COR-L47 (cell line): ENCODE data around the gene PSRC1.

Source experiments
- DNase-seq: peaks from one replicate; lab custom pipeline; 2025; lab: John Stamatoyannopoulos, UW

PSRC1 gene

DNA sequence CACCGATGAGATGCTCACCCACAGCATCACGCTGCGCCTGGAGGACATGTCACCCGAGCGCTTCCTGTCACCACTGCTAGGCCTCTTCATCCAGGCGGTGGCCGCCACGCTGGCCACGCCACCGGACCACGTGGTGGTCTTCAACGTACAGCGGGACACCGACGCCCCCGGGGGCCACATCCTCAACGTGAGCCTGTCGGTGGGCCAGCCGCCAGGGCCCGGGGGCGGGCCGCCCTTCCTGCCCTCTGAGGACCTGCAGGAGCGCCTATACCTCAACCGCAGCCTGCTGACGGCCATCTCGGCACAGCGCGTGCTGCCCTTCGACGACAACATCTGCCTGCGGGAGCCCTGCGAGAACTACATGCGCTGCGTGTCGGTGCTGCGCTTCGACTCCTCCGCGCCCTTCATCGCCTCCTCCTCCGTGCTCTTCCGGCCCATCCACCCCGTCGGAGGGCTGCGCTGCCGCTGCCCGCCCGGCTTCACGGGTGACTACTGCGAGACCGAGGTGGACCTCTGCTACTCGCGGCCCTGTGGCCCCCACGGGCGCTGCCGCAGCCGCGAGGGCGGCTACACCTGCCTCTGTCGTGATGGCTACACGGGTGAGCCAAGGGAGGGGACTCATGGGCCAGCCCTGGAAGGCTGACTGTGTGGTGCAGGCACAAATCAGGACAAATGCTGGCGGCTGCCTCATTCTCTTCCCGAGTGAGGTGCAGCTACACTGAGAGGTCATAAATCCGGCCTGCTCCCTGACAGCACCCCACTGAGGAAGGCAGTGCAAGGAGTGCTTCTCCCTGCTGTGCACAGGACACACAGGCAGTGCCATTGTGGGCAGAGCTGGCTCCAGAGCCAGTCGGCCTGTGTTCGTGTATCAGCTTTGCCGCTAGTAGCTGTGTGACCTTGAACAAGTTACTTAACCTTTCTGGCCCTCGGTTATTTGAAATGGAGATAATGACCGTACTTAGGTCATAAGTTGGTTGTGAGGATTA is 24.2 kb downstream of the PSRC1 start:
- DNase-seq = no peak

GRCh38 chr1:109257682-109258421 is 25.1 kb downstream of the PSRC1 start:
- peak; percentile 6 for DNase-seq

DNA sequence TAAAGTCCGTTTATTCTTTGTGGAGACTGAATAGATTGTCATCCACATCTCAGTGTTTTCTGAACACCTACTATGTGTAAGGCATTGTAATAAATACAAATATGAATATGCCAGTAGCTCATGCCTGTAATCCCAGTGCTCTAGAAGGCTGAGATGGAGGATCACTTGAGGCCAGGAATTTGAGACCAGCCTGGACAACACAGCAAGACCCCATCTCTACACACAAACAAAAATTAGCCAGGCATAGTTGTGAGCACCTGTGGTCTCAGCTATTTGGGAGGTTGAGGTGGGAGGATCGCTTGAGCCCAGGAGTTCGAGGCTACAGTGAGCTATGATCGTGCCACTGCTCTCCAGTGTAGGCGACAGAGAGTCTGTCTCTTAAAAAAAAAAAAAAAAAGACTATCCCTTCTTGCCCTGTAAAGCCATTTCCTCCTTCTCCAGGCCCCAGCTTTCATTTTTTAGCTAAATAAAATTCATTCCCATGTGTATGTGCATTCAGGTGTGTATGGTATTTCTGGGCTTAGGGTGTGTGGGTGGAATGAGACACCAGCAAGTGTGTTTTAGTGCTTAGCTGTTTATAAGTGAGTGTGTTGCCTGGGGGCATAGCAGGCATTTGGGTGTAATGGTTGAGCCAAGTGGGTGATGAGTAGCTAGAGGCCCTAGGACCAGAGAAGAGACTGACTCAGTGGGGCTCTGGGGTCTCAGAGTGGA is 25.8 kb downstream of the PSRC1 start:
- DNase-seq = no peak

DNA sequence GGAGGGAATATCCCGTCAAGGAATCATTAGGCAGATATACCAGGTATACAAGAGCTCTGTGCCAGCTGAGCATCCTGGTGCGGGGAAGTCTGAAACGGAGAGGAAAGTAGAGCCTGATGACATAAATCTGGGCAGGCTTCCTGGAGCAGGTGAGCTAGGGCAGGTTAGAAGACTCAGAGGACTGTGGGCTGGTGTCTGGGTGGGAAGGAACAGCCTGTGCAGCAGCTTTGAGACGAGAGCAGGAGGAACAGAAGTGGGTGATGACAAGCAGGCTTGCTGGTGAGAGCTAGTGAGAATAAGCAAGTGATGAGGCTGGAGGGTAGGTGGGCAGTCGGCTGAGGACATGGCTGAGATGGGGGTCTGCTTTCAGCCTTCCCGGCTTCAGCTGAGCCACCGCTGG is 26.9 kb downstream of the PSRC1 start:
- DNase-seq = no peak

DNA sequence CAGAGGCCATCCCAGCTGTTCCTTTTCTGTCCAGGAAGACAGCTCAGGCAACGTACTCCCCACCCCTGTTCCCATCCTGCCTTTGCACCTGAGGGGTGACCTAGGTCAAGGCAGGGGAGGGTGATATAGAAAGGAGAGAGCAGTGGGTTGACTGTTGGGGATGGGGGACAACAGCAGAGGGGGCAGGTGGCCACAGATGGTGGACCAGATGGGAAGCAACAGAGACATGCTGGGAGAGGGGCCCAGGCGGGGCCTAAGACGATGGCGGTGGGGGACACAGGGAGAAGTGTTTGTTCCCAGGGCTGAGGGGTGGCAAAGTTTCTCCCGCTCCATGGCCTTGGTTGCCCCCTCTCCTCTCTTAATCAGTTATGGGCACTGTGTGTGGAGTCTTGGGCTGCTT is 27.3 kb downstream of the PSRC1 start:
- no peak for DNase-seq

DNA sequence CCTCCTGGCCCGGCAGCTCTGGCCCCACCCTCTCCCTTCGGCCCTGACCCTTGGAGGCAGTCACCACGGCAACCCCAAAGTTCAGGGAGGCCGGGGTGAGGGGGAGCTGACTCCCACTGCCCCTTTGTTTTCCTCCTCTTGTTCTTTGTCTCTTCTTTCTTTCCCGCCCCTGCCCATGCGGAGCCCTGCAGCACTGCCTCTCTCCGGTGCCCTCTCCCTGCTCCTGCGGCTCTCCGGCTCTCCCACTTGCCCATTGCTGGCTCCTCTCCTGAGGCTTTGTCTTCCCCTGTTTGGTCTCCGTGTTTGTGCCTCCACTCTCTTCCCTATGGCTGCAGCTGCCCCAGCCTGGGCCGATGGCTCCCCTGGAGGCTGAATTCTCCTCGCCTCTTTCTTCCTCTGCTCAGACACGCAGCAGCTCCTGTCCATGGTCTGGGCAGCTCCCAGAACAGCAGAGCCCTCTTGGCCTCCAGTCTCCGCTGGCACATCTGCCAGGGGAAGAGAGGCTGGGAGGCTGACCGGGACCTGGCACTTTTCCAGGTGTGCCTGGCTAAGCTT is 27.8 kb downstream of the PSRC1 start:
- no peak for DNase-seq

GRCh38 chr1:109254621-109255096 is 28.3 kb downstream of the PSRC1 start:
- peak; percentile 14 for DNase-seq

DNA sequence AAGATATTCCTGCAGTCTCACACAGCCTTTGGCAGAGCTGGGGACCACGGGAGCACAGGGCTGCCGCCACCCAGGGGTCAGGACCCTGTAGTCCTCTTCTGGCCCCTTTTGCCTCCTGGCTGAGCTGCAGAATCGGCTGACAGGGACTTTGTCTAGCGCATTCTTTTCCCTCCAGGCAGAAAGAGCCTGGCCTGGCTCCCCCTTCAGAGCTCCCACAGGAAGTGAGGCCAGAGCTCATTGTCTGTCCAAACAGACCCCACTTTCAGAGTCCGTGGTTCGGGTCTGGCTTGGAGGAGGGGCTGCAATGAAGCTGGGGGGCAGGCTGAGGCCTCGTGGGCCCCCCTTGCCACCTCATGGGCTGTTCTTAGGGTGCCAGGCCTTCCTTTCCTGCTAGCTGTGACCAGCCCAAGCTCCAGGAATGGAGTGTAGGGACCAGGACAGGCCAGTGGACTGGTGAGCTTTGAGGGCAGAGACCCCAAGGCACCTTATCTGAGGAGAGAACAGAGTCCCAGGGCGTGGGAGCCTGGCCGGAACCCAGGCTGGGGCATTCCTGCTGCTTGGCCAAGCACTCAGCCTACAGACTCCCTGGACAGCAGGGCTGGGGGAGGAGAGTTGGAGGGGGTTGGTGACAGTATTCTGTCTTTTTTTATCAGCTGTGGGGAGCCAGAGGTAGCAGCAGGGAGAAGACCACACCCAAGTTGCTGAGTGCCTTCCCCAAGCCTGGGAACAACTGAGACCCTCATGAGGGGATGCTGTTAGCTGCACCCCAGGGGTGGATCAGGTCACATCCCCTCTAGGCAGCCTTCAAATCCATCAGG is 28.9 kb downstream of the PSRC1 start:
- no peak for DNase-seq

DNA sequence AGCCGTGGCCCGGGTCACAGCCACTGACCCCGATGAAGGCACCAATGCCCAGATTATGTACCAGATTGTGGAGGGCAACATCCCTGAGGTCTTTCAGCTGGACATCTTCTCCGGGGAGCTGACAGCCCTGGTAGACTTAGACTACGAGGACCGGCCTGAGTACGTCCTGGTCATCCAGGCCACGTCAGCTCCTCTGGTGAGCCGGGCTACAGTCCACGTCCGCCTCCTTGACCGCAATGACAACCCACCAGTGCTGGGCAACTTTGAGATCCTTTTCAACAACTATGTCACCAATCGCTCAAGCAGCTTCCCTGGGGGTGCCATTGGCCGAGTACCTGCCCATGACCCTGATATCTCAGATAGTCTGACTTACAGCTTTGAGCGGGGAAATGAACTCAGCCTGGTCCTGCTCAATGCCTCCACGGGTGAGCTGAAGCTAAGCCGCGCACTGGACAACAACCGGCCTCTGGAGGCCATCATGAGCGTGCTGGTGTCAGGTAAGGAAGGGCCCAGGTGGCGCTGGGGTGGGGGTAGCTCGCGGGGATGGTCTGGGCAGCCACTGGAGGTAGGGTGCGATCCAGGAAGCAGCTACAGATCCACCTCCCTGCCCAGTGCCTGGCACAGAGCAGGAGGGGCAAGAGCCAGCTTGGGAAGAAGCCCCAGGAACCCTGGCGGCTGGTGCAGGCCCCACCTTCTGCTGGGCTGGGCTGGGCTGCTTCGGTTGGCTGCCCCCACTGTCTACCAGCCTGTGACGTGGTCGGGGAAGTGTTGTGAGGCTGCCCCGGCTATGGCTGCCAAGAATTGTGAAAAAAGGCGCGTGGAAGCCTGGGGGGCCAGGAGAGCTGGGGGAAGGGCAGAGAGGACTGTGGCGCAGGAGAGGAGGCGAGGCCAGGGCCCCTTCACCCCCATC is 29.8 kb downstream of the PSRC1 start:
- peak; percentile 72 for DNase-seq

DNA sequence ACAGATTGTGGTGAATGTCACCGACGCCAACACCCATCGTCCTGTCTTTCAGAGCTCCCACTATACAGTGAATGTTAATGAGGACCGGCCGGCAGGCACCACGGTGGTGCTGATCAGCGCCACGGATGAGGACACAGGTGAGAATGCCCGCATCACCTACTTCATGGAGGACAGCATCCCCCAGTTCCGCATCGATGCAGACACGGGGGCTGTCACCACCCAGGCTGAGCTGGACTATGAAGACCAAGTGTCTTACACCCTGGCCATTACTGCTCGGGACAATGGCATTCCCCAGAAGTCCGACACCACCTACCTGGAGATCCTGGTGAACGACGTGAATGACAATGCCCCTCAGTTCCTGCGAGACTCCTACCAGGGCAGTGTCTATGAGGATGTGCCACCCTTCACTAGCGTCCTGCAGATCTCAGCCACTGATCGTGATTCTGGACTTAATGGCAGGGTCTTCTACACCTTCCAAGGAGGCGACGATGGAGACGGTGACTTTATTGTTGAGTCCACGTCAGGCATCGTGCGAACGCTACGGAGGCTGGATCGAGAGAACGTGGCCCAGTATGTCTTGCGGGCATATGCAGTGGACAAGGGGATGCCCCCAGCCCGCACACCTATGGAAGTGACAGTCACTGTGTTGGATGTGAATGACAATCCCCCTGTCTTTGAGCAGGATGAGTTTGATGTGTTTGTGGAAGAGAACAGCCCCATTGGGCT is 30.6 kb downstream of the PSRC1 start:
- no peak for DNase-seq

GRCh38 chr1:109251277-109252166 is 31.4 kb downstream of the PSRC1 start:
- no peak for DNase-seq

DNA sequence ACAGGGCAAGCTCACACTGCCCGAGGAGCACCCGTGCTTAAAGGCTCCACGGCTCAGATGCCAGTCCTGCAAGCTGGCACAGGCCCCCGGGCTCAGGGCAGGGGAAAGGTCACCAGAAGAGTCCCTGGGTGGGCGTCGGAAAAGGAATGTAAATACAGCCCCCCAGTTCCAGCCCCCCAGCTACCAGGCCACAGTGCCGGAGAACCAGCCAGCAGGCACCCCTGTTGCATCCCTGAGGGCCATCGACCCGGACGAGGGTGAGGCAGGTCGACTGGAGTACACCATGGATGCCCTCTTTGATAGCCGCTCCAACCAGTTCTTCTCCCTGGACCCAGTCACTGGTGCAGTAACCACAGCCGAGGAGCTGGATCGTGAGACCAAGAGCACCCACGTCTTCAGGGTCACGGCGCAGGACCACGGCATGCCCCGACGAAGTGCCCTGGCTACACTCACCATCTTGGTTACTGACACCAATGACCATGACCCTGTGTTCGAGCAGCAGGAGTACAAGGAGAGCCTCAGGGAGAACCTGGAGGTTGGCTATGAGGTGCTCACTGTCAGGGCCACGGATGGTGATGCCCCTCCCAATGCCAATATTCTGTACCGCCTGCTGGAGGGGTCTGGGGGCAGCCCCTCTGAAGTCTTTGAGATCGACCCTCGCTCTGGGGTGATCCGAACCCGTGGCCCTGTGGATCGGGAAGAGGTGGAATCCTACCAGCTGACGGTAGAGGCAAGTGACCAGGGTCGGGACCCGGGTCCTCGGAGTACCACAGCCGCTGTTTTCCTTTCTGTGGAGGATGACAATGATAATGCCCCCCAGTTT is 32.3 kb downstream of the PSRC1 start:
- DNase-seq = no peak

GRCh38 chr1:109249654-109250401 is 33.1 kb downstream of the PSRC1 start:
- peak; percentile 11 for DNase-seq

GRCh38 chr1:109248797-109249629 is 33.9 kb downstream of the PSRC1 start, which contains the start of gene CELSR2:
CELSR2 (plus strand) TSS chr1:109249539; CDS start chr1:109250080, 541 bp downstream.
- peak; percentile 74 for DNase-seq

- no peak for DNase-seq
Measured at GRCh38 chr1:109248444-109248796, 34.5 kb downstream of the PSRC1 start.
